HG02852 (cell line): Measurements from ENCODE around the gene COL1A2.

Source experiments
- ATAC-seq: cut with Tn5 transposase; IDR thresholded peaks from one replicate; pipeline ENCODE4 v1.9.1; 2021; ENCODE audit warnings: mild to moderate bottlenecking, moderate library complexity; ENCODE audit not compliant: unreplicated experiment

The COL1A2 gene

DNA sequence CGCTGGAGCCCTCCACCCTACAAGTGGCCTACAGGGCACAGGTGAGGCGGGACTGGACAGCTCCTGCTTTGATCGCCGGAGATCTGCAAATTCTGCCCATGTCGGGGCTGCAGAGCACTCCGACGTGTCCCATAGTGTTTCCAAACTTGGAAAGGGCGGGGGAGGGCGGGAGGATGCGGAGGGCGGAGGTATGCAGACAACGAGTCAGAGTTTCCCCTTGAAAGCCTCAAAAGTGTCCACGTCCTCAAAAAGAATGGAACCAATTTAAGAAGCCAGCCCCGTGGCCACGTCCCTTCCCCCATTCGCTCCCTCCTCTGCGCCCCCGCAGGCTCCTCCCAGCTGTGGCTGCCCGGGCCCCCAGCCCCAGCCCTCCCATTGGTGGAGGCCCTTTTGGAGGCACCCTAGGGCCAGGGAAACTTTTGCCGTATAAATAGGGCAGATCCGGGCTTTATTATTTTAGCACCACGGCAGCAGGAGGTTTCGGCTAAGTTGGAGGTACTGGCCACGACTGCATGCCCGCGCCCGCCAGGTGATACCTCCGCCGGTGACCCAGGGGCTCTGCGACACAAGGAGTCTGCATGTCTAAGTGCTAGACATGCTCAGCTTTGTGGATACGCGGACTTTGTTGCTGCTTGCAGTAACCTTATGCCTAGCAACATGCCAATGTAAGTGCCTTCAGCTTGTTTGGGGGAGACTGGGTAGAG, at the start of gene COL1A2:
COL1A2 (plus strand) TSS at position 459 of the 704 bp plus-strand sequence; CDS start at position 596, 137 bp downstream.
- ATAC-seq = no peak

DNA sequence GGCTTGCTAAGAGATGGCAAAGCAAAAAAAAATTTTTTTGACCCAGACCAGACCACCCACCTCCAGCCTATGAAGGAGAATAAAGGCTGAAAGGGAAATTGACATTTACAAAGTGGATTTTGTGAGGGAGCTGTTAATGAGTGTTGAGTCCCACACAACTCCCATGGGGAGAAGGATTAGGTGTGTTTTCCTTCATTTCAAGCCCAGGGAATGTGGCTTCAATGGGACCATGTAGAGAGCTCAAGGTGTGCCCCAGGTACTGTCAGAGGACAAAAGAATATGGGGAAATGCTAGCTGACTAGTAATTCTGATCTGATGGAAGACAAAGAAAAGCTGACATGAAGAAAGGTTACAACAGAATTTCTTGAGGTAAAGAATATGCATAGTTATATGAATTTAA, 48.8 kb upstream of the COL1A2 start:
- no peak for ATAC-seq

DNA sequence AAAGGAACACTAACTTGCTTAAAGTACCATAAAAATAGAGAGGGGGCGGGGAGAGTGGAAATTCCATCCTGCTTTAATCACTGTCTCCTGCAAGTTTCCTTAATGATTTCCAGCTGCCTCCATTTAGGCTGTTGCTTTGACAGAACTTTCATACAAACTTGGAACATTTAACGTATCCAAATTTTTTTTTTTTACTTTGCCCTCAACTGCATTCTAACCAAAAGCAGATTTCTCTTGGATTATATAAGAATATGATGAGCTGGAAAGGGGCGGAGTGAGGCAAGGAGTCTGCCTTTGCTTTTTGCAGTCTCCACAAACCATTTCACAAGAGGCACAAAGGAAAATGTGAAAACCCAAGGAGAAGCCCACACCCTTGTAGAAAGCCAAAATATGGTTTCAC, 46.6 kb upstream of the COL1A2 start:
- ATAC-seq = no peak

DNA sequence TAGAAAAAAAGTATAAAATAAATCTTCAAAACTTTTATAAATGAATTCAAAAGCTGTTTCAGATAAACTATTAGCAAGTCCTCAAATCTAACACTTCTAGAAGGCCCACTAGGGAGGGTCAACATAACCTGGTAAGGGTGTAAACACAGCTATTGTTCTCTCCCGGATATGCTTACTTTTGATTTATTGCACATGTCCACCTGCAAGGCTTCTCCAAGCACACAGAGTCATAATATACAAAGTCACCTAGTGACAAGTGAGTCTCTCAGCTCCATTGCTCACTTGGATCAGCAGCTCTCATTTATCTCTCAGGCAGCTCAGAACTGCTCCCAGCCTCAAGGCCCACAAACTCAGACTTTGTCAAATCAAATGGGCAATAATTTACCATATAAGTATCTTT, 44.0 kb upstream of the COL1A2 start:
- no peak for ATAC-seq

DNA sequence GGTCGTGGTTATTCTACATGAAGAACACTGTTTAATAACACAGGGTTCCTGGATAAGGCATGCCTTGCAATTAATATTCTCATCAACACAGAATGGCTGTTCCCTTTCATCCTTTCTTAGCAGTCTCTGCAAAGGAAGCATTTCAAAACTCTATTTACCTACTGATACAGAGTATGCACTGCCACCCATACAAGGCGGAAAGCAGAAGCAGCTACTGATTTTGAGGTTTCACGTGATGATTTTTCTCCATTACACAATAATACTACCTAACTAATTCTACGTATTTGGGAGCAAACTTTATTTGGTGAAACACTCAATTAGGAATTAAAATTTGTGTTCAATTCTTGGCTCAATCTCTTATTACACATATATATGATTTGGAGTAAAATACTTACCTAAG, 43.0 kb upstream of the COL1A2 start:
- no peak for ATAC-seq

DNA sequence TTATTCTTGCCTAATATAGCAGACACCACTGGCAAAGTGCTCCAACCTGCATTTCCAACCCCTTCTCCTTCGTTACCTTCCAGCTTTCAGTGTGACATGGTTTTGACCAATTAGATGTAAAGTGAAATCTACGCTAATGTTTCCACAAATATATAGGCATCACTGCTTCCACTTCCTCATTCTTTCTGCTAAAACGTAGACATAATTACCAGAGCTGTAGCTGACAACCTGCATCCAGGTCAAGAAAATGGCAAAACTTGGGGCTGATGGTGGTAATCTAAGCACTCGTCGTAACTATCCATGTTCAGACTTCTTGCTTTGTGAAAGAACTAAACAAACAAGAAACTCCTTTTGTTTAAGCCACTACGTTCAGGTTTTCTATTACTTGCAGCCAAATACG, 41.8 kb upstream of the COL1A2 start:
- no peak for ATAC-seq

DNA sequence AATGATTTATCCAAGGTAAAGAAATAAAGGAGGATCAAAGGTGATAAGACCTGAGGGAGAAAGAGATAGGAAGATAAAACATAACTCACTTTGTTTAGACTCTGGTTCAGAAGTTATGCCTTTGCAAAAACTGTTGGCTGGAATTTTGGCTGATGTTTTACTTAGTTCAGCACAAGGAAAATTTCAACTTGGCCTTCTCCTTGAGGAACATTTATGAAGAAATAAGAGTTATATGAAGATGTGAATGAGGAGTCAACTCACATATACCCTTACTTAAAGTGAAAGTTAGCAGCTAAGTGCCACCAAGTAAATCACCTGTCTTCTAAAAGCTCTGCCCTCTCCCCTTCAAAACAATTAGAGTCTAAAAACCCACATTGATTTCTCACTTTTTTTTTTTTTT, 39.7 kb upstream of the COL1A2 start:
- ATAC-seq = no peak

DNA sequence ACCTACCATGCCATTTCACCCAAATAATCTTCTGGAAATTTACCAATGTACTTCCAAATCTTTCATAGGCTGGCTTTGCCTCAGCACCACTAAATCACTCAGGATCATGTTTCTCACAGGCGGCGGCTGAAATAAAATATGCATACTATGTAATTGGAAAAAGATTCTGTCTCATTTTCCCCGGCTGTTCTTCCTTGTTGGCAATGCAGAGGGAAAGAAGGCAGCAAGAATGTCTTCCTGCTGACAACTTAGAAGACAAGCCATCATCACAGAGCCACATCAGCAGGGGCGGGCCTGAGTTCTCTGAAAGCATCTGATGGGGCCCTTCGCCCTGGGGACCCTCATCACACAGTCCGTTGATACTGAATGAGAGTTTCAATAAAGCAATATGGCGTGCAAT, 39.2 kb upstream of the COL1A2 start:
- ATAC-seq = no peak

DNA sequence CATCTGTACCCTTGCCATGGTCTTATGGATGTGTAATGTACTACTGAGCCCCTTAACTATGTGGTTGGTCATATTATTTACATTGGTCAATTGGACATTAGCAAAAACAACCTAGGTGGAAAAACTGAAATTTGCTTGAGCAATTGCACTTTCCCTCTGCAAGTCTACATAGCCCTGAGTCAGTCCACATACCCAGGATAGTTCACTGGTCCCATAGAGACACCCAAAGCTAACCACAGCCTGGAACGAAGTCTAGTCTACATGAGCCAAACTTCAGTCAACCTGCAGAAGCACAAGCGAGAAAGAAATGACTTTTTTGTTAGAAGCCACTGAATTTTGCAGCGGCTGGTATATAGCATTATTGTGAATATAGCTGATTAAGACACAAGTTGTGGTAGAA, 37.6 kb upstream of the COL1A2 start:
- no peak for ATAC-seq

DNA sequence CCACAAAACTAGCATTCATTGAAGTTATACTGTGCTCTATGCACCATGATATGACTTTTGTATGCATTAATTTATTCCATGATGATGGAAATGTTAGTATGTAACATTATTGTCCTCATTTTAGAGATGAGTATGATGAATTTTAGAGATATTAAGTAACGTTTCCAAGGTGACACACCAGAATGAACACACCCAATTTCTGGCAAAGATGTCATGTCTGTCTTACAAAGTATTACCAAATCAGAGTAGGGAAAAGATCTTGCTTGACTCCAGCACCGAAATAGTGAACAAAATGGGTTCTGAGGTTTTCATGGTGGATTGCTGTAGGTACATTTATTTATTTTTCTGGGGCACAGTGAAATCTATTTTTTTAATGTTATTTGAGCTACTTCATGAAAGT, 33.8 kb upstream of the COL1A2 start:
- no peak for ATAC-seq

DNA sequence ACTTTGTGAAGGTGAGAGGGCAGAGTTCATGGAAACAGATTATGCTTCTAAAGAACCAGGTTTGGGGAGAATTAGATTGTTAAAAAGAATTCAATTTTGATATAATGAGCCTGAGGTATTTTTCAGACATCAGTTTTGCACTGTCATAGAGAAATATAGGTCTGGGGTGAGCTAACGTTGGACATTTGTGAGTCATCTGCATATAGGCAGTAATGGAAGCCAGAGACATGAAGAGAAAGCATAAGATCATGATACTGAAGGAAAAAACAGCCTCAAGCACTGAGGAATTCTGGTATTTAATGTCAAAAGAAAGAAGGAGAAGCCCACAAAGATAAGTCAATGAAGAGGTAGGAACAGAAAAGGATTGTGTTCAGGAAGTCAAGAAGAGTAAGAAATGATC, 32.4 kb upstream of the COL1A2 start:
- no peak for ATAC-seq

DNA sequence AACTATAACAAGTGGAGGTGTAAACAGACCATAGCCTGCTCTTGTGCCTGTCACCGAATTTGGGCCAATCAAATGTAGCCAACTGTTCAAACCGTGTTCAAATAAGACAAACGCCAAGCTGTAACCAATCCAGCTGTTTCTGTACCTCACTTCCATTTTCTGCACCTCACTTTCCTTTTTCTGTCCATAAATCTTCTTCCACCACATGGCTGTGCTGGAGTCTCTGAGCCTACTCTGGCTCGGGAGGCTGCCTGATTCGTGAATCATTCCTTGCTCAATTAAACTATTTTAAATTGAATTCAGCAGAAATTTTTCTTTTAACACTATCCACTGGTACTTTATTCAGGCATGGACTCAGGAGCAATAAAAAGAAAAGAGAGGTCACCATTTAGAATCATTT, 29.9 kb upstream of the COL1A2 start:
- no peak for ATAC-seq

DNA sequence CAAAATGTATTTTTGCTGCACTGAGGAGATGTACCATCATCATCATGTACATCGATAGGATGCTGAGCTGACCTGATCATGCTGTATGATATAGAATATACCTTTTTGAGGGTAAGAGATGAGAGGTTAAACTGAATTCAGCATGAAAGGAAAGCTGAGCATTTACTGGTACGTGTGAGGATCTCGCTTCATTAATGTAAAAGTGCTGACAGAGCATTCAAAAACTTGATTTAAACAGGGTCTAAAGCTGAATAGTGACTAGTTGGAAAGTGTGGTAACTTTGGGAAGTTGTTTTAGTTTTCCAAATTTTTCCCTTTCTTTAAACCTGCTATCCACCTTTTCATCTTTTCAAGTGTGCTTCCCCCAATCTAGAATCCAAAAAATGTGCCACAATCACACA, 28.5 kb upstream of the COL1A2 start:
- ATAC-seq = no peak

DNA sequence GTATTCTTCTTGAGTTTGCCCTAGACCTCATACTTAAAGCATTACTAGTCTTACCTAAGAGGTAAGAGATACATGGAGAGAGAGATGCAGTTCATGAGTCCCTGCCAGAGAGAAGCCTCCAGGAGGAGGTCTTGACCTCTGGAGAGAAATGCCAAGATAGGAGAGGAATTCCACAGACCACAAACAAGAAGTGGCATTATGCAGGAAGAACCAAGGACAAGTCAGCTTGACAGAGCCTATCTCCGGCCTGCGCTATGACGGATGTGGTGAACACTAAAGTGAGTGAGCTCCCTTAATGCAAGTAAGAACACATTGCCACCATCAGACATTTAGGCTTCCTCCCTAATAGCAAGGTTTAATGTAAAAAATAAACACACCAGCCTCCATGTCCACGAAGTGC, 27.9 kb upstream of the COL1A2 start:
- ATAC-seq = no peak

DNA sequence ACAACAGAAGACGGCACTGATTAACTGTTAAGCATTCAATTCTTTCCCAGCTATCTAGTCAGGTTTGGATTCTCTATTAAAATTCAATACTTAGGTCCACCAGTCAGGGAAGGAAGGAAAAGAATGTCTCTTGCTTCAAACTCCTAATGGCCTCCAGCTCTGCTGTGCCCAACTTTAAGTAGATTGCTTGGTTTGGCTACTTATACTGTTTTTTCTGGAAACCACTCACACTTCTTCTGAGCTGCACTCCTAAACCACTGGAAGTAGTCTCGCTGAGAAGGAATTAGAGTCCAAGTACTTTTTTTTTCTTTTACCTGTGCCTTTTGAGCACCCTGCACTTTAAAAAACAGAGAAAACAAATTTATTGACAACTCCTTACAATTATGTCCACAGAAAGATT, 26.7 kb upstream of the COL1A2 start:
- ATAC-seq = no peak

DNA sequence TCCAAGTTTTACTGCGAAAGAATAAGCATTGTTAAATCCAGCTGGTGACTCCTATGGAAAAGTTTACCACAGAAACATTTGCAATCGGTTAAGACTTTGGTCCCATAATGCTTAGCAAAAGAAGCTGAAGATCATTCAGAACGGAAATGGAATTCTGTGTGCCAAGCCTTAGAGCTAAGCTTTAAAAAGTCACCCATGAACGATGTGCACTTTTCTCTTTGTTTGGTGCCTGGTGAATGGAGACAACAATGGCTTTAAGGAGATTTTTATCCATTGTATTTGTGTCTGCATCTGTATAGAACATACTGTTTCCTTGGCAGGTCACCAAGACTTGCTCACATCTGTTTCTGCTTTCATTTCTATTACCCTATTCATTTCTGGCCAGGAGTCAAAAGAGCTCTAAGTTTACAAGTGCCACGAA, 26.3 kb upstream of the COL1A2 start:
- no peak for ATAC-seq

DNA sequence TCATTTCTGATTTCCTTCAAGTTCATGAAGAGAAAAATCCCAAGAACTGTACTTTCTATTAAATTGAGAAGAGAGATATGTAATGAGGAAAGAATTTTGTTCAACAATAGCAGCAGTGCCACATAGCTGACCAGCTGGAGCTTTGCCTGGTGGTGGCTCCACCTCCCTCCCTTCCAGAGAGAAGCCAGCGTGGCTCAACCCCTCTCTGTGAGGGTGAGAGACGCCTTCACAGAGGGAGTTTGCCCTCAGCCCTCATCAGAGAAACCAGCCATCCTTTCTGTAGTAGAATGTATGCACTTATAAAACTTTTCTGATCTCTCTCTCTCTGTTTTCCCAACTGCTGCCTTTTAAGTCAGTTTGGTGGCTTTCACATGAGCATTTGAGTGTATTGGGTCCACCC, 20.5 kb upstream of the COL1A2 start:
- ATAC-seq = no peak

DNA sequence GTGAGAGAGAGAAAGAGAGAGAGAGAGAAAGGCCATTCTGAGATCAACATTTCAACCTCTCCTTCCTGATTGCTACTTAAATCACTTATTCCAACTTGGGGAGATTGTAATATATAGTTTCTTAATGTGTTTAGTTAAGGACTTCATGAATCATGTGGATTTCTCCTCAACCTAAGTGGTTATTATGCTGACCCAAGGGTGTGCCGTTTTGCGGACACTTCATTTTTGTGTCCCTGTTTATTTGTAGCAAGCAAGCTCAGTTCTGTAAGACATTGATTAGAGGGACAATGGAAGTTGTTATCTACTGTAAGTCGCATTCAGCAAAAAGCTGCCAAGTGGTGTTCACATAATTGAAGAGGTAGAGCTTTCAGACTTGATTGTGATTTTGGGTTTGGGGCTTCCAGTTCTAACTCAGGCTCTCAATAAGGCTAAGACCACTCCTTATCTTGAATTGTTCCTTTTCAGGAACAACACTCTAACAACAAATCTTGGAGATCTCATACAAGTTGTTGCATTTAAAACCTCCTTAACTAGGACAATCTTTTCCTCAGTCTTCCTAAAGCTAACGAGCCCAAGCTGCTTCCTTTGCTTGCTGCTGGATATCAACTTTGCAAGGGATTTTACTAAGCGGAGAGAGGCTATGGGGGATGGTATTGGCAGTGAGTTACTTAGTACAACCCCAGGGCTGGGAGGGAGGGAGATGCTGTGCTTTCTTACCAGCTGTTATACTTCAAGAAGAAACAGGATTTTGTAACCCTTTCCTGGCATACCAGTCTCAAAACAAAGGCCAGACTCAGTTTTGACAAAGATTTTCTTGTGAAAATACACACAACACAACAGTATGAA, 19.8 kb upstream of the COL1A2 start:
- ATAC-seq = no peak

DNA sequence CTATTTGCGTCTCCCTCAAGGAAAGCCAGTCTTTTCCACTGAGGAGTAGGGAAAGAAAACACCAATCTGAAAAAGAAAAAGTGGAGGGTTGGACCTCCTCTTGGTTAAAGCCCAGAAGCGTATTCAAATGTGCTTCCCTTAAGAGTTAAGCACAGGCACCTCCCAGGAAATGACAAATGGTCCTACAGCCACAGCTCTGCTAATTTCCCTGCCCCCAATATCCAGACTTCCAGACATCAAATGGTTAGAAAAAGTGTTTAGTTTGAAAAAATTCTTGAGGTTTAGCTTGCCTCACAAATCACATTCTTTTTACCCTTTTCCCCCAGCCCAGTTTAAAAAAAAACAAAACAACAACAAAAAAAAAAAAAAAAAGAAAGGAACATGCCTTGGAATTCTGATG, 19.0 kb upstream of the COL1A2 start:
- no peak for ATAC-seq

DNA sequence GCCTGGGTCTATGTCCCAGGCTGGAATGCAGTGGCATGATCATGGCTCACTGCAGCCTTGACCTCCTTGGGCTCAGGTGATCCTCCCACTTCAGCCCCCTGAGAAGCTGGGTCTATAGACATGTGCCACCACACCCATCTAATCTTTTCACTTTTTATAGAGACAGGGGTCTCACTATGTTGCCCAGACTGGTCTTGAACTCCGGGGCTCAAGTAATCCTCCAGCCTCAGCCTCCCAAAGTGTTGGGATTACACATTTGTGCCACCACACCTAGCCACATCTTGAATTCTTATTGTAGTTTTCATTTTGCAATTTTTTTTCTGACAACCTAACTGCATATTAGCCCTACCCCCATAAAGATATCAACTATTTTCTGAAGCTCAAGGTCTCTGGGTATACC, 18.4 kb upstream of the COL1A2 start:
- no peak for ATAC-seq

DNA sequence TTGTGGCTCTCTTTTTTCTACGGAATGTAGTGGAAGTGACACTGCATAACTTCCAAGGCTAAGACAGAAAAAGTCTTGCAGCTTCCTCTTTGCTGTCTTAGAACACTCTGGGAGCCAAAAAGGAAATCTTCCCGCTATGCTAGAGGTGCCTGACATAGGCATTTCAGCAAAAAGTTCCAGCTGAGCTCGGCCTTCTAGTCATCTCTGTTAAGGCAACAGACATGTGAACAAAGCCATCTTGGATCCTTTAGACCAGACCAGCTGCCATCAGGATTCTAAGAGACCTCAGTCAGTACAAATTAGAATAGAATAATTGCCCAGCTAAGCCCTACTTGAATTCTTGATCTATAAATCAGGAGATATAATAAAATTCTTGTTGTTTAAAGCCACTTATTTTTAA, 16.3 kb upstream of the COL1A2 start:
- no peak for ATAC-seq

DNA sequence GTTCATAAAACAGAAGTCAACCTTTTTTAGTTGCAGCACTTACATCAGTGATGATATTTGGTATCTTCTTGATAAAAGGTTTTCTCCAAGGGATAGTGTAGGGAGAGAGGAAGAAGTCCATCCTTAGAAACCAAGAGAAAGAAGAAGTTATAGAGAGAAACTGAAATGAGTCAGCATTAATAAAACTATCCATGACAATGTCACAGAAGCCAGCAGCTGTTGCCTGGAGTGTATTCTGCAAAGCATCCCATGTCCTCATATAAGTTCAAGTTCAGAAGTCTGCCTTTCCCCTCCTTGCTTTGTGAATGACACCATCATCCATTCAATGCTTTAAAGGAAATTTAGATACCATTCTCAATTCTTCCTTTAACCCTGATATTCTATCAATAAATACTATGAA, 14.4 kb upstream of the COL1A2 start:
- no peak for ATAC-seq

DNA sequence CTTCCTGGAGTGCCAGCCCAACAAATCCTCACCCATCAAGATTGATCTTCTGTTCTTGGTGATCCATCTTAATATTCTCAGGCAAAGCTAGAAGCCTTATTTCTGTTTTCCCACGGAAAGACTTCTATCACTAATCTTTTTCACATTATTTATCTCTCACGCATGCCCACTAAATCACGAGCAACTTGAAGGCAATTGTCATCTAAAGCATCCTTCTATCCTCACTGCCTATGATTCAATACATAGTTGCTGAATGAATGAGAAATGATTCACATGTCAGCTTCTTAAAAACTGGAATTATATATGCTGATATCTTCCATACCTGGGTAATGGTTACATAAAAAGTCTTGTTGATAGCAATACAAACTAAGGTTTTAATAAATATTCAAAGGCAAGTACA, 12.6 kb upstream of the COL1A2 start:
- no peak for ATAC-seq
